ENCODE results near the gene ICOSLG. TPM values are rescaled to one million over a fixed set of nuclear protein-coding genes. Genes with fewer than 3 reads are reported as not detected.
"Not testable (repeated sequence)": the region's sequence is repeated elsewhere in the genome, so short reads cannot be mapped to it uniquely, and the experiment has no call there.

The ICOSLG gene
- total RNA-seq, 1 donor from 2014 or later, result 2.6 TPM

GRCh38 chr21:44228109-44228508 lies 12.6 kb downstream of the ICOSLG start:
- H3K36me3 ChIP-seq (ENCODE audit: control insufficient read depth in 3 of 3, insufficient read depth in 3 of 3, low read length in 3 of 3); H3K4me3 ChIP-seq (ENCODE audit: low read length in 3 of 3); H3K4me1 ChIP-seq (ENCODE audit: control insufficient read depth in 3 of 3, insufficient read depth in 3 of 3, low read length in 3 of 3); H3K27me3 ChIP-seq (ENCODE audit: control insufficient read depth in 3 of 3, insufficient read depth in 3 of 3, low read length in 3 of 3); H3K27ac ChIP-seq (ENCODE audit: low read depth, low read length); H3K9me3 ChIP-seq (ENCODE audit: control insufficient read depth in 3 of 3, low read length in 3 of 3); H3K9ac ChIP-seq (ENCODE audit: low read depth in 1 of 3, low read length in 3 of 3): not testable (repeated sequence)

- H3K4me1 ChIP-seq (ENCODE audit: control insufficient read depth in 3 of 3, insufficient read depth in 3 of 3, low read length in 3 of 3); H3K36me3 ChIP-seq (ENCODE audit: control insufficient read depth in 3 of 3, insufficient read depth in 3 of 3, low read length in 3 of 3); H3K27me3 ChIP-seq (ENCODE audit: control insufficient read depth in 3 of 3, insufficient read depth in 3 of 3, low read length in 3 of 3); H3K27ac ChIP-seq (ENCODE audit: low read depth, low read length); H3K9ac ChIP-seq (ENCODE audit: low read depth in 1 of 3, low read length in 3 of 3); H3K4me3 ChIP-seq (ENCODE audit: low read length in 3 of 3); H3K9me3 ChIP-seq (ENCODE audit: control insufficient read depth in 3 of 3, low read length in 3 of 3): not testable (repeated sequence)
Observed at GRCh38 chr21:44227614-44228013, 13.1 kb downstream of the ICOSLG start.

GRCh38 chr21:44225605-44226004 lies 15.1 kb downstream of the ICOSLG start:
- not testable (repeated sequence) for H3K4me1 ChIP-seq (ENCODE audit: control insufficient read depth in 3 of 3, insufficient read depth in 3 of 3, low read length in 3 of 3); H3K9me3 ChIP-seq (ENCODE audit: control insufficient read depth in 3 of 3, low read length in 3 of 3); H3K4me3 ChIP-seq (ENCODE audit: low read length in 3 of 3); H3K9ac ChIP-seq (ENCODE audit: low read depth in 1 of 3, low read length in 3 of 3); H3K27ac ChIP-seq (ENCODE audit: low read depth, low read length); H3K36me3 ChIP-seq (ENCODE audit: control insufficient read depth in 3 of 3, insufficient read depth in 3 of 3, low read length in 3 of 3); H3K27me3 ChIP-seq (ENCODE audit: control insufficient read depth in 3 of 3, insufficient read depth in 3 of 3, low read length in 3 of 3)

GRCh38 chr21:44223334-44223733 lies 17.4 kb downstream of the ICOSLG start:
- H3K27me3 ChIP-seq (ENCODE audit: control insufficient read depth in 3 of 3, insufficient read depth in 3 of 3, low read length in 3 of 3); H3K4me3 ChIP-seq (ENCODE audit: low read length in 3 of 3); H3K9me3 ChIP-seq (ENCODE audit: control insufficient read depth in 3 of 3, low read length in 3 of 3); H3K4me1 ChIP-seq (ENCODE audit: control insufficient read depth in 3 of 3, insufficient read depth in 3 of 3, low read length in 3 of 3); H3K36me3 ChIP-seq (ENCODE audit: control insufficient read depth in 3 of 3, insufficient read depth in 3 of 3, low read length in 3 of 3); H3K9ac ChIP-seq (ENCODE audit: low read depth in 1 of 3, low read length in 3 of 3); H3K27ac ChIP-seq (ENCODE audit: low read depth, low read length): not testable (repeated sequence)

GRCh38 chr21:44220674-44221073 lies 20.1 kb downstream of the ICOSLG start:
- H3K4me3 ChIP-seq (ENCODE audit: low read length in 3 of 3); H3K27ac ChIP-seq (ENCODE audit: low read depth, low read length); H3K36me3 ChIP-seq (ENCODE audit: control insufficient read depth in 3 of 3, insufficient read depth in 3 of 3, low read length in 3 of 3); H3K9ac ChIP-seq (ENCODE audit: low read depth in 1 of 3, low read length in 3 of 3); H3K9me3 ChIP-seq (ENCODE audit: control insufficient read depth in 3 of 3, low read length in 3 of 3); H3K27me3 ChIP-seq (ENCODE audit: control insufficient read depth in 3 of 3, insufficient read depth in 3 of 3, low read length in 3 of 3); H3K4me1 ChIP-seq (ENCODE audit: control insufficient read depth in 3 of 3, insufficient read depth in 3 of 3, low read length in 3 of 3): not testable (repeated sequence)

- not testable (repeated sequence) for H3K27ac ChIP-seq (ENCODE audit: low read depth, low read length); H3K36me3 ChIP-seq (ENCODE audit: control insufficient read depth in 3 of 3, insufficient read depth in 3 of 3, low read length in 3 of 3); H3K4me3 ChIP-seq (ENCODE audit: low read length in 3 of 3); H3K9ac ChIP-seq (ENCODE audit: low read depth in 1 of 3, low read length in 3 of 3); H3K27me3 ChIP-seq (ENCODE audit: control insufficient read depth in 3 of 3, insufficient read depth in 3 of 3, low read length in 3 of 3); H3K4me1 ChIP-seq (ENCODE audit: control insufficient read depth in 3 of 3, insufficient read depth in 3 of 3, low read length in 3 of 3); H3K9me3 ChIP-seq (ENCODE audit: control insufficient read depth in 3 of 3, low read length in 3 of 3)
Observed at GRCh38 chr21:44218461-44218860, 22.3 kb downstream of the ICOSLG start.

- H3K4me3 ChIP-seq (ENCODE audit: low read length in 3 of 3); H3K27ac ChIP-seq (ENCODE audit: low read depth, low read length); H3K27me3 ChIP-seq (ENCODE audit: control insufficient read depth in 3 of 3, insufficient read depth in 3 of 3, low read length in 3 of 3); H3K36me3 ChIP-seq (ENCODE audit: control insufficient read depth in 3 of 3, insufficient read depth in 3 of 3, low read length in 3 of 3); H3K9ac ChIP-seq (ENCODE audit: low read depth in 1 of 3, low read length in 3 of 3); H3K9me3 ChIP-seq (ENCODE audit: control insufficient read depth in 3 of 3, low read length in 3 of 3); H3K4me1 ChIP-seq (ENCODE audit: control insufficient read depth in 3 of 3, insufficient read depth in 3 of 3, low read length in 3 of 3): not testable (repeated sequence)
Observed at GRCh38 chr21:44211978-44212377, 28.8 kb downstream of the ICOSLG start.

- not testable (repeated sequence) for H3K27me3 ChIP-seq (ENCODE audit: control insufficient read depth in 3 of 3, insufficient read depth in 3 of 3, low read length in 3 of 3); H3K27ac ChIP-seq (ENCODE audit: low read depth, low read length)
Observed at GRCh38 chr21:44211574-44211973, 29.2 kb downstream of the ICOSLG start.

GRCh38 chr21:44207860-44208646 lies 32.7 kb downstream of the ICOSLG start:
- H3K9me3 ChIP-seq (ENCODE audit: control insufficient read depth in 3 of 3, low read length in 3 of 3); H3K4me3 ChIP-seq (ENCODE audit: low read length in 3 of 3); H3K27me3 ChIP-seq (ENCODE audit: control insufficient read depth in 3 of 3, insufficient read depth in 3 of 3, low read length in 3 of 3); H3K9ac ChIP-seq (ENCODE audit: low read depth in 1 of 3, low read length in 3 of 3); H3K4me1 ChIP-seq (ENCODE audit: control insufficient read depth in 3 of 3, insufficient read depth in 3 of 3, low read length in 3 of 3); H3K36me3 ChIP-seq (ENCODE audit: control insufficient read depth in 3 of 3, insufficient read depth in 3 of 3, low read length in 3 of 3); H3K27ac ChIP-seq (ENCODE audit: low read depth, low read length): not testable (repeated sequence)

More at GRCh38 chr21:44211574-44211973, 29.2 kb downstream of the ICOSLG start:
- H3K36me3 ChIP-seq (ENCODE audit: control insufficient read depth in 3 of 3, insufficient read depth in 3 of 3, low read length in 3 of 3); H3K9ac ChIP-seq (ENCODE audit: low read depth in 1 of 3, low read length in 3 of 3); H3K9me3 ChIP-seq (ENCODE audit: control insufficient read depth in 3 of 3, low read length in 3 of 3); H3K4me3 ChIP-seq (ENCODE audit: low read length in 3 of 3); H3K4me1 ChIP-seq (ENCODE audit: control insufficient read depth in 3 of 3, insufficient read depth in 3 of 3, low read length in 3 of 3): not testable (repeated sequence)

- H3K27me3 ChIP-seq (ENCODE audit: control insufficient read depth in 3 of 3, insufficient read depth in 3 of 3, low read length in 3 of 3); H3K9me3 ChIP-seq (ENCODE audit: control insufficient read depth in 3 of 3, low read length in 3 of 3); H3K9ac ChIP-seq (ENCODE audit: low read depth in 1 of 3, low read length in 3 of 3); H3K36me3 ChIP-seq (ENCODE audit: control insufficient read depth in 3 of 3, insufficient read depth in 3 of 3, low read length in 3 of 3); H3K4me3 ChIP-seq (ENCODE audit: low read length in 3 of 3); H3K27ac ChIP-seq (ENCODE audit: low read depth, low read length); H3K4me1 ChIP-seq (ENCODE audit: control insufficient read depth in 3 of 3, insufficient read depth in 3 of 3, low read length in 3 of 3): not testable (repeated sequence)
Observed at GRCh38 chr21:44206698-44207676, 33.8 kb downstream of the ICOSLG start.

All from skeletal muscle tissue (tissue), 4 donors.